Loucy (cell line): ENCODE data around the gene CD300LG.

Experiments used
- H2AFZ ChIP-seq: fragments of 200-600 bp; sonication (generic); 2 replicates; pipeline ENCODE4 v1.6.0; 2016; ENCODE audit warnings: antibody characterized with exemption, mild to moderate bottlenecking, low read length, moderate library complexity
- H3F3A ChIP-seq: fragments of 200-600 bp; 2 replicates; pipeline ENCODE4 v1.6.0; 2016; ENCODE audit warnings: antibody characterized with exemption, low read depth, mild to moderate bottlenecking
- H3K27me3 ChIP-seq: fragments of 200-600 bp; sonication (generic); 2 replicates; pipeline ENCODE4 v1.6.1; 2014; ENCODE audit warnings: low read length, mild to moderate bottlenecking; ENCODE audit not compliant: insufficient read depth, poor library complexity, severe bottlenecking
- H3K36me3 ChIP-seq: fragments of 200-600 bp; sonication (generic); 2 replicates; pipeline ENCODE4 v1.6.1; 2016; ENCODE audit warnings: low read length; ENCODE audit not compliant: insufficient read depth
- H3K4me1 ChIP-seq: fragments of 200-600 bp; sonication (generic); 2 replicates; pipeline ENCODE4 v1.5.1; 2014; ENCODE audit warnings: low read length, mild to moderate bottlenecking; ENCODE audit not compliant: insufficient read depth, poor library complexity, severe bottlenecking
- H3K4me2 ChIP-seq: fragments of 200-600 bp; sonication (generic); 2 replicates; pipeline ENCODE4 v1.6.0; 2014; ENCODE audit warnings: antibody characterized with exemption, low read length, low read depth, mild to moderate bottlenecking; ENCODE audit not compliant: poor library complexity, severe bottlenecking
- H3K4me3 ChIP-seq: fragments of 200-600 bp; sonication (generic); 2 replicates; pipeline ENCODE4 v1.5.1; 2014; ENCODE audit warnings: low read length, mild to moderate bottlenecking, mixed read lengths; ENCODE audit not compliant: poor library complexity, severe bottlenecking
- H3K79me2 ChIP-seq: fragments of 200-600 bp; sonication (generic); 2 replicates; pipeline ENCODE4 v1.6.1; 2014; ENCODE audit warnings: low read length; ENCODE audit not compliant: insufficient read depth
- H3K9ac ChIP-seq: fragments of 200-600 bp; sonication (generic); 2 replicates; pipeline ENCODE4 v1.6.0; 2014; ENCODE audit warnings: mild to moderate bottlenecking, low read depth, low read length, moderate library complexity; ENCODE audit not compliant: poor library complexity, severe bottlenecking
- H3K9me2 ChIP-seq: fragments of 200-600 bp; sonication (generic); replicated peaks from 2 replicates; pipeline ENCODE4 v1.6.1; 2016; ENCODE audit warnings: low read depth, low read length, mixed read lengths
- H3K9me3 ChIP-seq: fragments of 200-600 bp; sonication (generic); 2 replicates; pipeline ENCODE4 v1.6.1; 2014; ENCODE audit warnings: mild to moderate bottlenecking, antibody characterized with exemption, low read length, low read depth; ENCODE audit not compliant: insufficient read depth
- H4K20me1 ChIP-seq: fragments of 200-600 bp; sonication (generic); 2 replicates; pipeline ENCODE4 v1.6.0; 2014; ENCODE audit warnings: antibody characterized with exemption, low read length, mild to moderate bottlenecking; ENCODE audit not compliant: insufficient read depth, poor library complexity, severe bottlenecking
- CTCF ChIP-seq: fragments of 200-600 bp; sonication (generic); conservative IDR thresholded peaks from 2 replicates; pipeline ENCODE4 v1.5.1; 2014; ENCODE audit warnings: mild to moderate bottlenecking, antibody characterized with exemption, low read length
- EZH2phosphoT487 ChIP-seq: fragments of 200-600 bp; IDR thresholded peaks from 2 replicates; pipeline ENCODE4 v1.6.1; 2018; ENCODE audit warnings: antibody characterized with exemption, mild to moderate bottlenecking, moderate library complexity, borderline replicate concordance

CD300LG gene

GRCh38 chr17:43901861-43902589 is 55.0 kb downstream of the CD300LG start:
- Histone ChIP-seq H3K27me3 (peaks cover 4% of the 10 kb centered on the region), H3K9me2 (no peaks in the 10 kb centered on the region), H3K4me2 (no peak overlapping the region)

GRCh38 chr17:43905400-43905984 is 58.5 kb downstream of the CD300LG start:
- no peak overlapping the region for H2AFZ ChIP-seq
- H3K4me2 ChIP-seq, result no peak overlapping the region
- TF ChIP-seq EZH2phosphoT487 (no peak), CTCF (no peak)

More at GRCh38 chr17:43901861-43902589, 55.0 kb downstream of the CD300LG start:
- H3K9me3 ChIP-seq, result no peaks in the 10 kb centered on the region
- no peaks in the 10 kb centered on the region for H3F3A ChIP-seq
- no peaks in the 10 kb centered on the region for H3K36me3 ChIP-seq
- TF ChIP-seq CTCF, result no peak
- TF ChIP-seq EZH2phosphoT487, result no peak
- peaks cover 5% of the 10 kb centered on the region; the same call in 1 of the 2 replicates for H3K79me2 ChIP-seq
- H3K9ac ChIP-seq, result no peak overlapping the region
- H3K4me3 ChIP-seq, result no peak overlapping the region
- H4K20me1 ChIP-seq, result no peaks in the 10 kb centered on the region
- peaks cover 25% of the 10 kb centered on the region for H3K4me1 ChIP-seq
- H2AFZ ChIP-seq, result no peak overlapping the region

GRCh38 chr17:43905985-43906852 is 59.2 kb downstream of the CD300LG start:
- Histone ChIP-seq H2AFZ (peak overlapping the region; percentile 96), H3K4me2 (peak overlapping the region; percentile 96), H3K9ac (peak overlapping the region; percentile 34), H4K20me1 (no peaks in the 10 kb centered on the region), H3K79me2 (no peaks in the 10 kb centered on the region), H3F3A (no peaks in the 10 kb centered on the region), H3K4me1 (peaks cover 12% of the 10 kb centered on the region), H3K27me3 (peaks cover 4% of the 10 kb centered on the region), H3K4me3 (peak overlapping the region; percentile 74), H3K9me2 (no peaks in the 10 kb centered on the region), H3K36me3 (no peaks in the 10 kb centered on the region), H3K9me3 (no peaks in the 10 kb centered on the region)
- no peak for TF ChIP-seq CTCF
- TF ChIP-seq EZH2phosphoT487, result no peak

More at GRCh38 chr17:43905400-43905984, 58.5 kb downstream of the CD300LG start:
- no peak overlapping the region for H3K9ac ChIP-seq
- H3K9me2 ChIP-seq, result no peaks in the 10 kb centered on the region
- H3K9me3 ChIP-seq, result no peaks in the 10 kb centered on the region
- H3K27me3 ChIP-seq, result peaks cover 4% of the 10 kb centered on the region
- peaks cover 18% of the 10 kb centered on the region for H3K4me1 ChIP-seq
- no peaks in the 10 kb centered on the region for H3K79me2 ChIP-seq
- no peaks in the 10 kb centered on the region for H3F3A ChIP-seq
- H3K36me3 ChIP-seq, result no peaks in the 10 kb centered on the region
- H4K20me1 ChIP-seq, result no peaks in the 10 kb centered on the region
- H3K4me3 ChIP-seq, result no peak overlapping the region
